Central memory CD8-positive, alpha-beta T cell (primary cell): ENCODE measurements around the gene PLA2G12A.
A peak's percentile ranks its signal among the peaks of the same experiment; 100 is the strongest.
"Not testable (repeated sequence)": the region's sequence is repeated elsewhere in the genome, so short reads cannot be mapped to it uniquely, and the experiment has no call there.

ENCODE experiments used
- ATAC-seq: fragments of 150-1000 bp; cut with Tn5 transposase; replicated peaks from 2 replicates; pipeline ENCODE4 v1.10.0; 2022; ENCODE audit warnings: mild to moderate bottlenecking, moderate FRiP score, moderate number of reproducible peaks; ENCODE audit not compliant: poor library complexity, severe bottlenecking; ENCODE audit errors: extremely low read depth
- DNase-seq, 2 donors: peaks; one replicate each; pipeline ENCODE4 v3.0.0; 2021; ENCODE audit warnings: low spot score in 2 of 2
- H3K27ac Mint-ChIP-seq: one replicate; pipeline ENCODE4 v1.8.0; 2022; ENCODE audit warnings: low read depth, mild to moderate bottlenecking, moderate library complexity, mixed read lengths
- H3K27me3 Mint-ChIP-seq: one replicate; pipeline ENCODE4 v1.8.0; 2022; ENCODE audit warnings: mixed read lengths
- H3K36me3 Mint-ChIP-seq: one replicate; pipeline ENCODE4 v1.8.0; 2022; ENCODE audit warnings: mild to moderate bottlenecking, moderate library complexity, mixed read lengths; ENCODE audit not compliant: insufficient read depth
- H3K4me1 Mint-ChIP-seq: one replicate; pipeline ENCODE4 v1.8.0; 2022; ENCODE audit warnings: mixed read lengths
- H3K4me3 Mint-ChIP-seq: one replicate; pipeline ENCODE4 v1.8.0; 2022; ENCODE audit warnings: mild to moderate bottlenecking, moderate library complexity, mixed read lengths
- H3K9me3 Mint-ChIP-seq: one replicate; pipeline ENCODE4 v1.8.0; 2022; ENCODE audit warnings: mixed read lengths

Gene PLA2G12A

DNA sequence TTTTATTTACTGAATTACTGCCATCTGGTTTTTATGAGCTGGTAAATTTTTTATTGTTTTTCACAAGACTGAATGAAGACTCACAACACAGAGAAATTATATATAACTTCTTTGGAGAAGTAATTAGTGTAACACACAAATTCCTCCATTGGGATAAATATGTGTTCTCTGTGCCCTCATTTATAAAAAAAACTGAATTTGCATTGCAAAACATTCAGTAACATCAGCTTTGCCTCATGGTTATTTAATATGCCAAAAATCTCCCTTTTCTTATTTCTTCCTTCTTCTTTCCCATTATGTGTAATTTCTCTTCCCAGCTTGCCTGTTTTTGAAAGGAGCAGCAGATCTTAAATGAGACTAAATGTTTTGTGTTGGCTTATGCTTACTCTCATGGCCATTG, 45.1 kb downstream of the PLA2G12A start:
- no peak overlapping the region for H3K4me3 Mint-ChIP-seq
- ATAC-seq (no peak), DNase-seq (no peak)
- peaks cover 10% of the 10 kb centered on the region for H3K4me1 Mint-ChIP-seq
- no peaks in the 10 kb centered on the region for H3K27me3 Mint-ChIP-seq
- no peaks in the 10 kb centered on the region for H3K9me3 Mint-ChIP-seq
- peak overlapping the region; percentile 54 for H3K27ac Mint-ChIP-seq
- peaks cover 42% of the 10 kb centered on the region for H3K36me3 Mint-ChIP-seq

DNA sequence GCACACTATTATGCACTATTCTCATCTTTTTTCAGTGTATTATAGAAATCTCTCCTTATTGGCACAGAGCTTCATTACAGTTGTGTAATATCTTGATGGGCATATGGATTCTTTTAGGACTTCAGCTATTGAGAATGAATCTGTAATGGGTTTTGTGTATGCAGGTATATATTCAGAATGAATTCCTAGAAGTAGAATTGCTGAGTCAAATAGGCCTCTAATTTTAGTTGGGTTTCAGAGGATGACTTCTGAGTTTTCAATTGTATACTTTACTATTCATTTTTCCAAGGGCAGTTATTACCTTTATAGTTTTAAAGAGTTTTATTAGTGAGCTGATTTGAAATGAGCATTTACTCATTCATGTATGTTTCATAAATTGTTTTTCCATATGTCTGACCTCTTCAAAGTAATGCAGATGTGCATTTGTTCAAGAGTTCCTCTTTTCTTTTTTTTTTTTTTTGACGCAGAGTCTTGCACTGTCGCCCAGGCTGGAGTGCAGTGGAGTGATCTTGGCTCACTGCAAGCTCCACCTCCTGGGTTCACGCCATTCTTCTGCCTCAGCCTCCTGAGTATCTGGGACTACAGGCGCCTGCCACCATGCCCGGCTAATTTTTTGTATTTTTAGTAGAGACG, 46.1 kb downstream of the PLA2G12A start:
- Mint-ChIP-seq H3K27ac (peak overlapping the region; percentile 64), H3K4me1 (peaks cover 10% of the 10 kb centered on the region), H3K4me3 (no peak overlapping the region), H3K36me3 (peaks cover 38% of the 10 kb centered on the region), H3K27me3 (no peaks in the 10 kb centered on the region), H3K9me3 (no peaks in the 10 kb centered on the region)
- ATAC-seq = no peak
- DNase-seq = no peak

DNA sequence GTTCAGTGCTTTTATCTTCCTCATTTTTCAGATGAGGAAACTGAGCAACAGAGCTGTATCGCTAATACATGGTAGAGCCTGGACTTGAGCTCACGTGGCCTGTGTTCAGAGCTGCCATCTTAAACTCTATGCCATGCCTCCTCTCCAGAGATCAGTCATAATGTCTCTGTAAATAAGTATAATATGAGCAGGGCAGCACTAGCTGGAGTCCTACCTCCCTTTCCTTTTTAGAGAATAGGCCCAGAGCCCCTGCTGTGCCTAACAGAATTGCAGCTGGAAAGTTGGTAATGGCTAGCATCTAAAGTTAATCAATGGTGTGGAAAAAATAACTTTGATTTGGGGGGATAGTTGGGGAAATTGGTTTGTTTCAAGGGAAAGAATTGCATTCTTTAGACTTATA, 47.0 kb downstream of the PLA2G12A start:
- no peak overlapping the region for H3K4me3 Mint-ChIP-seq
- H3K27ac Mint-ChIP-seq = no peak overlapping the region
- DNase-seq (no peak), ATAC-seq (no peak)
- peaks cover 10% of the 10 kb centered on the region for H3K4me1 Mint-ChIP-seq
- no peaks in the 10 kb centered on the region for H3K9me3 Mint-ChIP-seq
- H3K36me3 Mint-ChIP-seq = peaks cover 31% of the 10 kb centered on the region
- H3K27me3 Mint-ChIP-seq = no peaks in the 10 kb centered on the region

DNA sequence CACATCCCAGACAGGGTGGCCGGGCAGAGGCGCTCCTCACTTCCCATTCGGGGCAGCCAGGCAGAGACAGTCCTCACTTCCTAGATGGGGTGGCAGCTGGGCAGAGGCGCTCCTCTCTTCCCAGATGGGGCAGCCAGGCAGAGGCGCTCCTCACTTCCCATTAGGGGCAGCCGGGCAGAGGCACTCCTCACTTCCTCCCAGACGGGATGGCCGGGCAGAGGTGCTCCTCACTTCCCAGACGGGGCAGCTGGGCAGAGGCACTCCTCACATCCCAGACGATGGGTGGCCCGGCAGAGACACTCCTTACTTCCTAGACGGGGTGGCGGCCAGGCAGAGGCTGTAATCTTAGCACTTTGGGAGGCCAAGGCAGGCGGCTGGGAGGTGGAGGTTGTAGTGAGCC, 50.9 kb downstream of the PLA2G12A start:
- not testable (repeated sequence) for H3K4me3 Mint-ChIP-seq, H3K27ac Mint-ChIP-seq, ATAC-seq

DNA sequence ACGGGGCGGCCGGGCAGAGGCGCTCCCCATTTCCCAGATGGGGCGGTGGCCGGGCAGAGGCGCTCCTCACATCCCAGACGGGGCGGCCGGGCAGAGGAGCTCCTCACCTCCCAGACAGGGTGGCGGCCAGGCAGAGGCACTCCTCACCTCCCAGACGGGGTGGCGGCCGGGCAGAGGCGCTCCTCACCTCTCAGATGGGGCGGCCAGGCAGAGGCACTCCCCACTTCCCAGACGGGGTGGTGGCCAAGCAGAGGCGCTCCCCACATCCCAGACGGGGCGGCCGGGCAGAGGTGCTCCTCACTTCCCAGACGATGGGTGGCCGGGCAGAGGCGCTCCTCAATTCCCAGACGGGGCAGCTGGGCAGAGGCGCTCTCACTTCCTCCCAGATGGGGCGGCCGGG, 51.4 kb downstream of the PLA2G12A start:
- not testable (repeated sequence) for H3K27me3 Mint-ChIP-seq, H3K27ac Mint-ChIP-seq, DNase-seq, ATAC-seq, H3K9me3 Mint-ChIP-seq, H3K4me3 Mint-ChIP-seq
- peaks cover 34% of the 10 kb centered on the region for H3K4me1 Mint-ChIP-seq
- peaks cover 12% of the 10 kb centered on the region for H3K36me3 Mint-ChIP-seq

More for the DNA sequence above, 50.9 kb downstream of the PLA2G12A start:
- peaks cover 12% of the 10 kb centered on the region for H3K36me3 Mint-ChIP-seq
- H3K4me1 Mint-ChIP-seq = peaks cover 29% of the 10 kb centered on the region
- not testable (repeated sequence) for H3K9me3 Mint-ChIP-seq, DNase-seq, H3K27me3 Mint-ChIP-seq

DNA sequence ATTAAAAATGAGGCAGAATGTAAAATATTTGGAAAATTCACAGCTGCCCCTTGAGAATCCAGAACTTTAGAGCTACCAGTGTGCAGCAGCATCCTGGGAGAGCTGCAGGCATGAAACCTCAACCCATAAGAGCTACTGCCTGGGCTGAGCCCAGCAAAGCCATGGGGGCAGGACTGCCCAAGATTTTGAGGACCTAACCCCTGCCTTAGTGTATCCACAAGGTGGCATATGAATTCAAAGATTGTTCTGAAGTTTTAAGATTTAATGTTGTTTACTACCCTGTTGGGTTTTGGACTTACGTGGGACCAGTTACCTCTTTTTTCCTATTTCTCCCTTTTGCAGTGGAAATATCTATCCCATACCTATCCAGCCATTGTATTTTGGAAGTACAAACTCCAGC, 53.0 kb downstream of the PLA2G12A start:
- Mint-ChIP-seq H3K27me3 (no peaks in the 10 kb centered on the region), H3K4me1 (peaks cover 29% of the 10 kb centered on the region), H3K4me3 (no peak overlapping the region), H3K36me3 (peaks cover 6% of the 10 kb centered on the region), H3K27ac (no peak overlapping the region), H3K9me3 (no peaks in the 10 kb centered on the region)
- DNase-seq = no peak
- ATAC-seq = no peak

DNA sequence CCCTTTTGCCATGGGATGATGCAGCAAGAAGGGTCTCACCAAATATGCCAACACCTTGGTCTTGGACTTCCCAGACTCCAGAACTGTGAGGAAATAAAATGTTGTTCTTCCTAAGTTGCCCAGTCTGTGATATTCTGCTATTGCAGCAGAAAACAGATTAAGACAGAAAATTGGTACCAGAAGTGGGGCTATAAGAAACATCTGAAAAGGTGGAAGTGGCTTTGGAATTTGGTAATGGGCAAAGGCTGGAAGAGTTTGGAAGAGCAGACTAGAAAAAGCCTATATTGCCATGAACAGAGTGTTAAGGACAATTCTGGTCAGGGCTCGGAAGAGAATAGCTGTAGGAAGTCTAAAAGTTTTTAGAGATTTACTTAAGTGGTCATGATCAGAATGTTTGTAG, 54.0 kb downstream of the PLA2G12A start:
- peaks cover 36% of the 10 kb centered on the region for H3K4me1 Mint-ChIP-seq
- H3K9me3 Mint-ChIP-seq = no peaks in the 10 kb centered on the region
- H3K36me3 Mint-ChIP-seq = peaks cover 2% of the 10 kb centered on the region
- ATAC-seq = no peak
- no peak for DNase-seq
- H3K27ac Mint-ChIP-seq = no peak overlapping the region
- H3K4me3 Mint-ChIP-seq = no peak overlapping the region
- H3K27me3 Mint-ChIP-seq = no peaks in the 10 kb centered on the region

DNA sequence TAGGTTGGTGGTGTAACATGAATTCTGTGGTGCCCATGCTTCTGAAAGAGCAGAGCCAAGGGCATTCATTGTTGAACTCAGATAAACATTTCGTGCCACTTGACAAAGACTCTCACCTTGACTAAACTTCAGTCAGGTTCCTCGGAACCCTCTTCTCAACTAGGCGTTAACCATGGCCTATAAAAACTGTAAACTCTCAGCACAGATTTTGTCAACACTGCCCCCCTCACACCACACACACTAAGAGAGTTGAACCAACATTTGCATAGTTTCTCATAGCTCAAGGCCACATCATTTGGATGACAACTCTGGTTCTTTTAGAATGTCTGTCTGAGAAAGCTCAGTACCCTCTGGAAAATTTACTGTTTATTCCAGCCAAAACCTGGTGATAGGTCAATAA, 54.7 kb downstream of the PLA2G12A start:
- no peak overlapping the region for H3K27ac Mint-ChIP-seq
- peaks cover 36% of the 10 kb centered on the region for H3K4me1 Mint-ChIP-seq
- H3K27me3 Mint-ChIP-seq = no peaks in the 10 kb centered on the region
- peaks cover 2% of the 10 kb centered on the region for H3K36me3 Mint-ChIP-seq
- no peak for DNase-seq
- no peak for ATAC-seq
- H3K9me3 Mint-ChIP-seq = no peaks in the 10 kb centered on the region
- H3K4me3 Mint-ChIP-seq = no peak overlapping the region

DNA sequence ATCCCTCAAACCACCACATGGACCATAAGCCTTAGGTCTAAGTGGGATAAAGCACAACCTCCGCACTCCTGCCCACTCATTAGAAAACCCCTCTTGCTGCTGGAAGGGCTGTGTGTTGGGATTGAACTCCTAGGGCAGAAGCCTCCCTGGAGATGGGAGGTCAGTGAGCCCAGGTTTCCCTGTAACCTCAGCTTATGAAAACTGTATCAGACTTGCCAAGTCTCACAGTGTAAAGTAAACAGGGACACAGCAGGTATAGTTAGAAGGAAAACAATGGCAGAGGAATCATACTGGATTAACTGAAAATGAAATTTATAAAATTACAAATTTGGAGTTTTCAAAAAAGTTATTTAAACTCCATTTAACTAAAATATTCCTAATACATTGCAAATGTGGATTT, 56.6 kb downstream of the PLA2G12A start:
- Mint-ChIP-seq H3K4me3 (no peak overlapping the region), H3K27ac (no peak overlapping the region), H3K9me3 (no peaks in the 10 kb centered on the region), H3K4me1 (peaks cover 53% of the 10 kb centered on the region), H3K36me3 (peaks cover 4% of the 10 kb centered on the region), H3K27me3 (no peaks in the 10 kb centered on the region)
- no peak for ATAC-seq
- DNase-seq = no peak

DNA sequence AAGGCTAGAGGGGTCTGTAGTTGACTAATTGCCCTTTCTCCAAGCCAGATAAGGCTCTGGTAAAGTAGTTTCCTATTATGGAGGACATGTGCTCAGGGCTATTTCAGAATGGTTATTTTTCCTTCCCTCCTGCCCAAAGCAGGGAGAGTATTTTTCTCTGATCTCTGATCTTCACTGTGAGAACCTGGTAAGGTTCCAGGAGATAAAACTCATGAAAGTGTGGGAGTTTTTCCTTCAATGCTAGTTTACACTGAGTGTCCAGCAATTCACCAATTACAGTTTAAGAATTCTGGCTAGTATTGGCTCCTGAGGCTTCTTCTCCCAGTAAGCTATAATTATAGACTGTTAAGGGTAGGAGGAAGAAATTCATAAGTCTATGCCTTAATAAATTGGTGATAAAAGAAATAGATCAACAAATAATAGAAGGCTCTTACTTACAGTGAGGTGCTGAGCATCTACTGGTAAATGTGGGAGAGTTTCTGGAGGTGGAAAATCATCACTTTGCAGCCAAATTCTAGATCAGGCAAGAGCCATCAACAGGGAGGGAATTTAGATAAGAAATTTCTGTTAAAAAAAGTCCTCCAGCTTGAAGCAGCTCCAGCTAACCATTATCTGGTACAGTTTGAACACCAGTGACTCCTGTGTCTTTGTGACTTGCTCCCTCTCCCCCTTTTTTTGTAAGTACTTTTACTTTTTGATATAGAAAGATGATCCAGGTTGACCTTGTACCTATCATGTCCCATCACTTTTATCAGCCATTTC, 57.5 kb downstream of the PLA2G12A start:
- DNase-seq = no peak
- H3K27me3 Mint-ChIP-seq = no peaks in the 10 kb centered on the region
- no peak overlapping the region for H3K27ac Mint-ChIP-seq
- H3K9me3 Mint-ChIP-seq = no peaks in the 10 kb centered on the region
- peaks cover 62% of the 10 kb centered on the region for H3K4me1 Mint-ChIP-seq
- H3K36me3 Mint-ChIP-seq = peaks cover 4% of the 10 kb centered on the region
- no peak for ATAC-seq
- H3K4me3 Mint-ChIP-seq = no peak overlapping the region

DNA sequence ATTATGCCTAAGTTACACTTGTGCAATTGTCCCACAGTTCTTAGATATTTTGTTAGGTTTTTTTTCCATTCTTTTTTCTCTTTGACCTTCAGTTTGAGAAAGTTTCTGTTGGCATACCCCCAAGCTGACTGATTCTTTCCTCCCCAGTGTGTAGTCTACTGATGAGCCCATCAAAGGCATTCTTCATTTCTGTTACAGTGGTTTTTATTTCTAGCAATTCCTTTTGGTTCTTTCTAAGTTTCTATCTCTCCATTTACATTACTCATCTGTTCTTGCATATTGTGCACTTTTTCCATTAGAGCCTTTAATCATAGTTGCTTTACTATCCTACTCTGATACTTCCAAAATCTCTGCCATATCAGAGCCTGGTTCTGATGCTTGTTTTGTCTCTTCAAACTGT, 58.5 kb downstream of the PLA2G12A start:
- Mint-ChIP-seq H3K4me1 (peaks cover 64% of the 10 kb centered on the region), H3K27me3 (no peaks in the 10 kb centered on the region), H3K36me3 (peaks cover 4% of the 10 kb centered on the region), H3K9me3 (no peaks in the 10 kb centered on the region), H3K27ac (no peak overlapping the region), H3K4me3 (no peak overlapping the region)
- ATAC-seq = no peak
- no peak for DNase-seq

DNA sequence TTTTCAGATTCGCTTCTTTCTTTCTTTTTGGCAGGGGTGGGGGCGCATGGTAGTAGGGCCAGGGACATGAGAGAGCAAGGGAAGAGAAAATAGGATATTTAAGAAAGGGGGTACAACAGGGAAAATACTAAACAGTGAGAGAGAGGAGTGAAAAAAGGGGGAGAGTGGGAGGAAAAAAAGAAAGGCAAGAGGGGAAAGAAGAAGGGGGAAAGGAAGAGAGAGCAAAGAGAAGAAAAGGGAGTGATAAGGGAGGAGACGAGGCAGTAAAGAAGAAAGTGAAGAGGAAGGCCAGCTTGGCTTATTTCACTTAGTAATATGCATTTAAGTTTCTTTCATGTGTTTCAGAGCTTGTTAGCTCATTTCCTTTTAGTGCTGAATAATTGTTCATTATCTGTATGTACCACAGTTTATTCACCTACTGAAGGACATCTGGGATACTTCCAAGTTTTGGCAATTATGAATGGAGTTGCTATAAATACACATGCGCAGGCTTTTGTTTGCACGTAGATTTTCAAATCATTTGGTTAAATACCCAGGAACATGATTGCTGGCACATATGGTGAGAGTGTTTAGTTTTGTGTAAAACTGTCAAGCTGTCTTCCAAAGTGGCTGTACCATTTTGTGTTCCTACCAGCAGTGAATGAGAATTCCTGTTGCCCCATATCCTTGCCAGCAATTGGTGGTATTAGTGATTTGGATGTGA, 63.9 kb downstream of the PLA2G12A start:
- H3K4me1 Mint-ChIP-seq = peaks cover 48% of the 10 kb centered on the region
- no peak overlapping the region for H3K4me3 Mint-ChIP-seq
- no peak for ATAC-seq

DNA sequence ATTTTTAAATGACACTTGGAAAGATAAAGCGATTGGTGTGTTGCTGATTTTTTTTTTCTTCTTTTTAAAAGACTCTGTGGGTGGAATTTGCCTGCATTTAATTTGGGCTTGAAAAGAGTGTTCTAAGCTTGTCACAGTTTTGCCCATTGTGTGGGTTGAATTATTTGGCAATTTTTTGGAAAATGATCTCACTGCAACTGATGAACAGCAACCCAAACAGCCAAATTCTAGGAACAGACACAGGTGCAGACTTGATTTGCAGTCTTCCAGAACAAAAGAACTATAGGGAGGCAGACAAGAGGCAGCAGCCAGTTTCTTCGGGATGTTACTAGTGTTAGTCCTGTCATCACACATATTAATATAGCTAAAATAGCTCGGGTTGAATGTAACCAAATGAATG, 67.1 kb downstream of the PLA2G12A start:
- Mint-ChIP-seq H3K4me1 (peaks cover 25% of the 10 kb centered on the region), H3K4me3 (no peak overlapping the region), H3K36me3 (peaks cover 31% of the 10 kb centered on the region), H3K9me3 (no peaks in the 10 kb centered on the region), H3K27ac (no peak overlapping the region), H3K27me3 (no peaks in the 10 kb centered on the region)
- ATAC-seq (no peak), DNase-seq (no peak)

More for the DNA sequence above, 63.9 kb downstream of the PLA2G12A start:
- H3K27me3 Mint-ChIP-seq = no peaks in the 10 kb centered on the region
- H3K9me3 Mint-ChIP-seq = no peaks in the 10 kb centered on the region
- peaks cover 18% of the 10 kb centered on the region for H3K36me3 Mint-ChIP-seq
- no peak for DNase-seq
- peak overlapping the region; percentile 7 for H3K27ac Mint-ChIP-seq
